Measurements from ENCODE around the gene MEX3D. TPM values are rescaled to one million over a fixed set of nuclear protein-coding genes. Genes with fewer than 3 reads are reported as not detected.
"Not testable (repeated sequence)": the region's sequence is repeated elsewhere in the genome, so short reads cannot be mapped to it uniquely, and the experiment has no call there.

Gene MEX3D
- total and polyA plus RNA-seq, 12 donors = 1.8 to 9.4 (median 7.6) TPM

DNA sequence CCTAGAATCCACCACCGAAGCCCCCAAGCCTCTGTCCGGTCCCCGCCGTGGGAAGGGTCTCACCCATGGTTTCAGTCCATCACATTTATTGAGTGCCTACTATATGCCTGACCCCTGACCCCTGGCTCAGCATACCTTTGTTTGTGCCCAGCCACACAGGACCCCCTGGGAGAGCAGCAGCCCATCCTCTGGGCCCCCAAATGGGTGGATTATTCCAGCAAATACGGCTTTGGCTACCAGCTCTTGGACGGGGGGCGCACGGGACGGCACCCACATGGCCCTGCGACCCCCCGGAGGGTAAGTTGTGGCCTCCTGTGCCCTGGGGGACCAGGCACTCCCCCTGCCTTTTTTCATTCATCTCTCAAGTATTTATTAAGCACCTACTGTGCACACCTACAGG is 36.5 kb downstream of the MEX3D start:
- TF ChIP-seq, protein P1, sequence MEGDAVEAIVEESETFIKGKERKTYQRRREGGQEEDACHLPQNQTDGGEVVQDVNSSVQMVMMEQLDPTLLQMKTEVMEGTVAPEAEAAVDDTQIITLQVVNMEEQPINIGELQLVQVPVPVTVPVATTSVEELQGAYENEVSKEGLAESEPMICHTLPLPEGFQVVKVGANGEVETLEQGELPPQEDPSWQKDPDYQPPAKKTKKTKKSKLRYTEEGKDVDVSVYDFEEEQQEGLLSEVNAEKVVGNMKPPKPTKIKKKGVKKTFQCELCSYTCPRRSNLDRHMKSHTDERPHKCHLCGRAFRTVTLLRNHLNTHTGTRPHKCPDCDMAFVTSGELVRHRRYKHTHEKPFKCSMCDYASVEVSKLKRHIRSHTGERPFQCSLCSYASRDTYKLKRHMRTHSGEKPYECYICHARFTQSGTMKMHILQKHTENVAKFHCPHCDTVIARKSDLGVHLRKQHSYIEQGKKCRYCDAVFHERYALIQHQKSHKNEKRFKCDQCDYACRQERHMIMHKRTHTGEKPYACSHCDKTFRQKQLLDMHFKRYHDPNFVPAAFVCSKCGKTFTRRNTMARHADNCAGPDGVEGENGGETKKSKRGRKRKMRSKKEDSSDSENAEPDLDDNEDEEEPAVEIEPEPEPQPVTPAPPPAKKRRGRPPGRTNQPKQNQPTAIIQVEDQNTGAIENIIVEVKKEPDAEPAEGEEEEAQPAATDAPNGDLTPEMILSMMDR (IDR thresholded peaks at IDR 0.05) = no peak
- intact Hi-C loops (cut with DNase I) = no loop called here
- WGBS, 2 donors = 85 to 87% methylated on average over 11 of the region's 11 CpGs
- no peak overlapping the region for H3K4me3 ChIP-seq
- peaks cover 0 to 44% (median 26%) of the 10 kb centered on the region in 7 donors for H3K27me3 ChIP-seq
- DNase-seq = no peak
- no peak for ATAC-seq
- H3K4me1 ChIP-seq = no peaks in the 10 kb centered on the region
- H3K27ac ChIP-seq = no peak overlapping the region
- H3K9me3 ChIP-seq = no peaks in the 10 kb centered on the region
- no peaks in the 10 kb centered on the region for H3K36me3 ChIP-seq

DNA sequence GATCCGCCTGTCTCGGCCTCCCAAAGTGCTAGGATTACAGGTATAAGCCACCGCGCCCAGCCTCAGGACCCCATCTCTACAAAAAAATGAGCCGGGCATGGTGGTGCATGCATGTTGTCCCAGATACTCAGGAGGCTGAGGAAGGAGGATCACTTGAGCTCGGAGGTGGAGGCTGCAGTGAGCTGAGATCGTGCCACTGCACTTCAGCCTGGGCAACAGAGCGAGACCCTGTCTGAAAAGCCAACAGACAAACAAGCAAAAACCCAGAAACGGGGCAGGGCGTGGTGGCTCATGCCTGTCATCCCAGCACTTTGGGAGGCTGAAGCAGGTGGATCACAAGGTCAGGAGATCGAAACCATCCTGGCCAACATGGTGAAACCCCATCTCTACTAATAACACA is 37.3 kb downstream of the MEX3D start:
- DNase-seq; intact Hi-C loops (cut with DNase I); H3K4me1 ChIP-seq; H3K4me3 ChIP-seq; H3K9me3 ChIP-seq; H3K36me3 ChIP-seq; ATAC-seq; H3K27ac ChIP-seq: not testable (repeated sequence)
- 90 to 94% methylated on average over 11 of the region's 11 CpGs for WGBS, 2 donors
- peaks cover 6 to 51% (median 33%) of the 10 kb centered on the region in 7 donors for H3K27me3 ChIP-seq

DNA sequence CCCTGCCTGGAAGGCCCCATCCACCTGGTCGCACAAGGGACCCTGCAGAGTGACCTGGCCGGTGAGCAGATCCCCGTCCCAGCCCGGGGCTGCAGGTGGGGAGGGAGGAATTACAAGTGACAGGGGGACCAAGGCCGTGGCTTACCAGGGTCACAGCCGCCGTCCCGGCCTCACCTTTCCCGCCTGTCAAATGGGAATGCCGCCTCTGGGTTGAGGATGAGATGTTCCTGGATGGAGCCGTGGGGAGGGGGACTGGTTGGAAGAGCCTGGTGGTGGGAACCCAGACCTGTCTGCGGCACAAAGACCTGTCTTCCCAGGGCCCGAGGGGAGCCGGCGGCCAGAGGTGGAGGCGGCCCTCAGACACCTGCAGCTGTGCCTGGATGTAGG is 38.7 kb downstream of the MEX3D start:
- TF ChIP-seq, protein P1 (IDR thresholded peaks at IDR 0.05) = no peak
- no peak overlapping the region for H3K27ac ChIP-seq
- intact Hi-C loops (cut with DNase I) = loop anchor here in 1 of 10 donors (10.0 kb wide), 1 partner anchor 215 kb away; no protein-coding TSS in a partner anchor
- 80 to 88% methylated on average over 16 of the region's 16 CpGs for WGBS, 2 donors
- DNase-seq (no peak), ATAC-seq (no peak)
- H3K27me3 ChIP-seq = peaks cover 14 to 65% (median 48%) of the 10 kb centered on the region in 7 donors
- no peaks in the 10 kb centered on the region for H3K4me1 ChIP-seq
- no peaks in the 10 kb centered on the region for H3K9me3 ChIP-seq
- H3K4me3 ChIP-seq = no peak overlapping the region
- no peaks in the 10 kb centered on the region for H3K36me3 ChIP-seq

DNA sequence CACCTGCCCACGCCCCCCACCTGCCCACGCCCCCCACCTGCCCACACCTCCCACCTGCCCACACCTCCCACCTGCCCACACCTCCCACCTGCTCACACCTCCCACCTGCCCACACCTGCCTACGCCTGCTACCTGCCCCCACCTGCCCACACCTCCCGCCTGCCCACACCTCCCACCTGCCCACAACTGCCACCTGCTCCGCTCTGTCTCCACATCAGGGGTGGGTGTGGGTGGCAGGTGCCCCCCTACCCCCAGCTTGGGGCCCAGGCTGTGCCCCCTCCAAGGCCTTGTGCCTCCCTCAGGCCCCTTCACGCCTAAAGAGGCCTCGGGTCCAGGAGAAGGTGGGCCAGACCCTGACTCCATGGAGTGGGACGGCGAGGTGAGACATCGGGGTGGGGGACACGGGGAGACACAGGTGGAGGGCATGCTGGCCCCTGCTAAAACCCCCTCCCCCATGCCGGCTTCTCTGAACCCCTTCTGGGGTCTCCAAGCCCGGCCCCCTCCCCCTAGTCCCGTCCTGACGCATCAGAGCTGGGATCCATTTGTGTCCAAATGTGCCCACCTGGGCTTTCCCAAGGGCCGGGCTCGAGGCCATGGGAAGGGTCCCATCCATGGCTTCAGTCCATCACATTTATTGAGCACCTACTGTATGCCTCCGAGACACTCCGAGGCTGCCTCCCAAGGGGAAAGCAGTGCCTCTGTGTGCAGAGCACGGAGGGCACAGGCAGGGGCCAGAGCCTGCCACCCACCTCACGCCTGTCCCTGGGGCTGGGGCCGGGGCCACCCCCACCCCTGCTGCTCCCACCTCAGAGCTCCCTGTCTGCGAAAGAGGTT is 39.3 kb downstream of the MEX3D start:
- 73 to 77% methylated on average over 22 to 23 of the region's 23 CpGs for WGBS, 2 donors
- peaks cover 18 to 70% (median 54%) of the 10 kb centered on the region in 7 donors for H3K27me3 ChIP-seq
- no peaks in the 10 kb centered on the region for H3K36me3 ChIP-seq
- no peak for ATAC-seq
- TF ChIP-seq, protein P1 (IDR thresholded peaks at IDR 0.05) = no peak
- no peak overlapping the region for H3K27ac ChIP-seq
- H3K4me3 ChIP-seq = no peak overlapping the region
- intact Hi-C loops (cut with DNase I) = loop anchor here in 1 of 10 donors (10.0 kb wide), 1 partner anchor 214 kb away; no protein-coding TSS in a partner anchor
- H3K9me3 ChIP-seq = no peaks in the 10 kb centered on the region
- DNase-seq = no peak
- no peaks in the 10 kb centered on the region for H3K4me1 ChIP-seq

Data from heart right ventricle (tissue), 16 donors.